ENCODE results near the gene ROR1. TPM values are rescaled to one million over a fixed set of nuclear protein-coding genes. Genes with fewer than 3 reads are reported as not detected.

ROR1 gene
- total and polyA plus RNA-seq, 9 of the 15 experiments (the other 6 are each of a cell fraction or from before 2014, with no cell fraction given), result 0.02 TPM; not detected in 8

DNA sequence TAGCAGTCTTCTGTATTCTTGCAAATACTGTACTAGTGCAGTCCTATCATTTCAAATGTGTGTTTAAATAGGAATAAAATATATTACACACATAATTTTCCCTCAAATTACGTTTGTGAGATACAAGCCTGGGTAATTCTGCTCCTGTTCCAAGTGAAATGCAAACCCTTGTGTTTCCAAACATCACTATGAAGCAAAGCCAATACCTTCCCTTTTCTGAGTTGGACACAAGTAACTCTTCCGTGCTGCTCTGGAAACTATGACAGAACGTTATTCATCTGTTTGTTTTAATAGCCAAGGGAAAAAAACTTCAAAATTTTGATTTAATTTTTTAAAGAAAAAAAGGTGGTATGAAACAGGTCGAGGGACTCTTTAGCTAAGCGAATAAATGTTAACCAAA is 355.9 kb downstream of the ROR1 start:
- no peaks in the 10 kb centered on the region for H3K9me1 ChIP-seq (ENCODE audit: control insufficient read depth, insufficient read depth, low read length)
- POLR2A ChIA-PET, result no interaction called here
- FAIRE-seq (no peak), DNase-seq (ENCODE audit: extremely low read depth in 1 of 4, low spot score in 3 of 4) (no peak), ATAC-seq (no peak)
- CTCF ChIA-PET (ENCODE audit: low intra/inter-chr PET ratio), result no interaction called here
- H3K9ac ChIP-seq (ENCODE audit: insufficient read depth in 1 of 2, low read depth in 2 of 2, low read length in 2 of 2), result no peak overlapping the region
- H3K27ac ChIP-seq (ENCODE audit: extremely low read depth, low read depth, low read length), result no peak overlapping the region
- H3K36me3 ChIP-seq (ENCODE audit: control insufficient read depth, insufficient read depth, low read length), result no peaks in the 10 kb centered on the region
- H3K79me2 ChIP-seq (ENCODE audit: control insufficient read depth, insufficient read depth, low read length), result no peaks in the 10 kb centered on the region
- no peak overlapping the region for H2AFZ ChIP-seq (ENCODE audit: low read depth, low read length)
- no peaks in the 10 kb centered on the region for H4K20me1 ChIP-seq (replicated peaks; ENCODE audit: control insufficient read depth, insufficient read depth, low read length)
- 0% methylated on average over 5 of the region's 5 CpGs for WGBS (ENCODE audit: insufficient coverage, low coverage, missing lambda C conversion rate)
- no peak overlapping the region for H3K4me2 ChIP-seq (ENCODE audit: insufficient read depth, low read length)
- TF ChIP-seq GABPB1 (CRISPR knock-in tag; IDR thresholded peaks at IDR 0.05) (no peak), LCOR (CRISPR knock-in tag; IDR thresholded peaks at IDR 0.05) (no peak)
- in situ Hi-C loops (cut with MboI) (no loop called here), intact Hi-C loops (cut with micrococcal nuclease) (loop anchor here (10.0 kb wide), 2 partner anchors 115 to 215 kb away; no protein-coding TSS in a partner anchor)
- peaks cover 0 to 4% of the 10 kb centered on the region in 2 experiments; a peak in 2 of 5 replicates for H3K27me3 ChIP-seq (ENCODE audit: control insufficient read depth in 2 of 2, insufficient read depth in 2 of 2, low read length in 2 of 2)
- H3K4me3 ChIP-seq, result no peak overlapping the region
- no peaks in the 10 kb centered on the region for H3K9me3 ChIP-seq (replicated peaks; ENCODE audit: control insufficient read depth, insufficient read depth, low read depth, low read length)
- BruUV-seq (replicated peaks), result no TSS peak
- H3K4me1 ChIP-seq (replicated peaks in 1 of 2; ENCODE audit: control insufficient read depth in 2 of 2, insufficient read depth in 2 of 2, low read length in 2 of 2), result no peaks in the 10 kb centered on the region

DNA sequence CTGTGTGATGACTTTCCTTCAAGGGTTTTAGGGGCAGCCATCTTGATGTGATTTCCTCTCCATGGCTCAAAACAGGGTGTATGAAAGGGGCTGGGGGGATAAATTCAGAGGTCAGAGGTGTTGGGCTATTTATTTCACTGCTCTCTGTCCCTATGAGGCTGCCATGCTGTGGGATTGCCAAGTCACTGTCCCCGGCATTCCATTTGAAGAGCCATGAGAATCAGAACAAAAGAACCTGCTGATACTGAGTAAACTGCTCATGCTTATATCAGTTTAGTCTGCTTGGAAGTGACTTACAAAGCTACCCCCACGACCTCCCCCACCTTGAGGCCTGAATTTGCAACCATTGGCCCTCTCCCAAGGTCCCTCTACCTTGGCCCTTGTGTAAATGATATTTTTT is 357.3 kb downstream of the ROR1 start:
- FAIRE-seq (no peak), DNase-seq (ENCODE audit: extremely low read depth in 1 of 4, low spot score in 3 of 4) (no peak), ATAC-seq (no peak)
- POLR2A ChIA-PET, result no interaction called here
- Histone ChIP-seq H3K79me2 (ENCODE audit: control insufficient read depth, insufficient read depth, low read length) (no peaks in the 10 kb centered on the region), H3K36me3 (ENCODE audit: control insufficient read depth, insufficient read depth, low read length) (no peaks in the 10 kb centered on the region), H3K9me3 (replicated peaks; ENCODE audit: control insufficient read depth, insufficient read depth, low read depth, low read length) (no peaks in the 10 kb centered on the region), H4K20me1 (replicated peaks; ENCODE audit: control insufficient read depth, insufficient read depth, low read length) (no peaks in the 10 kb centered on the region), H2AFZ (ENCODE audit: low read depth, low read length) (no peak overlapping the region), H3K27me3 (ENCODE audit: control insufficient read depth in 2 of 2, insufficient read depth in 2 of 2, low read length in 2 of 2) (peaks cover 0 to 4% of the 10 kb centered on the region in 2 experiments; a peak in 2 of 5 replicates), H3K9ac (ENCODE audit: insufficient read depth in 1 of 2, low read depth in 2 of 2, low read length in 2 of 2) (no peak overlapping the region), H3K4me2 (ENCODE audit: insufficient read depth, low read length) (no peak overlapping the region), H3K27ac (ENCODE audit: extremely low read depth, low read depth, low read length) (no peak overlapping the region), H3K9me1 (ENCODE audit: control insufficient read depth, insufficient read depth, low read length) (no peaks in the 10 kb centered on the region), H3K4me1 (replicated peaks in 1 of 2; ENCODE audit: control insufficient read depth in 2 of 2, insufficient read depth in 2 of 2, low read length in 2 of 2) (no peaks in the 10 kb centered on the region), H3K4me3 (no peak overlapping the region)
- TF ChIP-seq CXXC5 (CRISPR knock-in tag; IDR thresholded peaks at IDR 0.05), result no peak
- no peak for TF ChIP-seq SMAD2 (IDR thresholded peaks at IDR 0.05; ENCODE audit: low read depth, low read length)
- TF ChIP-seq ZNF507 (tag; conservative IDR thresholded peaks at IDR 0.05), result no peak
- TF ChIP-seq HDAC6 (IDR thresholded peaks at IDR 0.05; ENCODE audit: low read depth, low read length), result no peak
- no peak for TF ChIP-seq TAF1 (IDR thresholded peaks at IDR 0.05; ENCODE audit: control insufficient read depth, extremely low read depth, insufficient read depth, low read length, severe bottlenecking)
- no peak for TF ChIP-seq ZNF175 (CRISPR knock-in tag; IDR thresholded peaks at IDR 0.05; ENCODE audit: low read depth)
- TF ChIP-seq NRF1 (conservative IDR thresholded peaks at IDR 0.05 in 1 of 2, IDR thresholded peaks at IDR 0.05 in 1 of 2), result no peak
- TF ChIP-seq MIER1 (IDR thresholded peaks at IDR 0.05; ENCODE audit: low read depth), result no peak
- intact Hi-C loops (cut with micrococcal nuclease), result loop anchor here (10.0 kb wide), 2 partner anchors 114 to 216 kb away; no protein-coding TSS in a partner anchor
- CTCF ChIA-PET (ENCODE audit: low intra/inter-chr PET ratio), result no interaction called here
- 0% methylated on average over 2 of the region's 2 CpGs for WGBS (ENCODE audit: insufficient coverage, low coverage, missing lambda C conversion rate)
- in situ Hi-C loops (cut with MboI), result no loop called here
- no TSS peak for BruUV-seq (replicated peaks)
